ENCODE data around the gene PRR27.

GRCh38 chr4:70183168-70183939 is 29.3 kb downstream of the PRR27 start:
- TF ChIP-seq POLR2A (IDR thresholded peaks at IDR 0.05; ENCODE audit: low read depth, low read length) (no peak), EZH2 (IDR thresholded peaks at IDR 0.05; ENCODE audit: borderline replicate concordance, low read depth, low read length, severe bottlenecking) (no peak)

All from endothelial cell of umbilical vein (primary cell).